Suprapubic skin (tissue), 4 donors: ENCODE data around the gene KITLG.

ENCODE experiments used
- EP300 ChIP-seq: sonication (generic); formaldehyde crosslinking; IDR thresholded peaks from one replicate; pipeline ENCODE4 v1.6.1; 2017; ENCODE audit warnings: antibody characterized with exemption
- POLR2A ChIP-seq, 2 donors: fragments of 450-650 bp; IDR thresholded peaks; one replicate each; pipeline ENCODE4 v1.6.1; 2017; ENCODE audit warnings: antibody characterized with exemption in 2 of 2, mild to moderate bottlenecking in 2 of 2, moderate library complexity in 2 of 2
- POLR2AphosphoS5 ChIP-seq, 3 donors: sonication (generic); formaldehyde crosslinking; IDR thresholded peaks; one replicate each; pipeline ENCODE4 v1.6.1; 2017; ENCODE audit warnings: antibody characterized with exemption in 3 of 3
- TF ChIP-seq, protein P1 (sequence below), 2 donors: fragments of 200-600 bp in 1 of 2; fragments of 450-650 bp in 1 of 2; sonication (generic) in 1 of 2; IDR thresholded peaks; one replicate each; pipeline ENCODE4 v1.5.1; 2016 to 2019; ENCODE audit warnings: antibody characterized with exemption in 2 of 2, mild to moderate bottlenecking in 1 of 2, moderate library complexity in 1 of 2

- TF ChIP-seq EP300 (no peak), POLR2AphosphoS5 (IDR thresholded peaks at IDR 0.05) (no peak), POLR2A (IDR thresholded peaks at IDR 0.05) (no peak)
- TF ChIP-seq, protein P1, sequence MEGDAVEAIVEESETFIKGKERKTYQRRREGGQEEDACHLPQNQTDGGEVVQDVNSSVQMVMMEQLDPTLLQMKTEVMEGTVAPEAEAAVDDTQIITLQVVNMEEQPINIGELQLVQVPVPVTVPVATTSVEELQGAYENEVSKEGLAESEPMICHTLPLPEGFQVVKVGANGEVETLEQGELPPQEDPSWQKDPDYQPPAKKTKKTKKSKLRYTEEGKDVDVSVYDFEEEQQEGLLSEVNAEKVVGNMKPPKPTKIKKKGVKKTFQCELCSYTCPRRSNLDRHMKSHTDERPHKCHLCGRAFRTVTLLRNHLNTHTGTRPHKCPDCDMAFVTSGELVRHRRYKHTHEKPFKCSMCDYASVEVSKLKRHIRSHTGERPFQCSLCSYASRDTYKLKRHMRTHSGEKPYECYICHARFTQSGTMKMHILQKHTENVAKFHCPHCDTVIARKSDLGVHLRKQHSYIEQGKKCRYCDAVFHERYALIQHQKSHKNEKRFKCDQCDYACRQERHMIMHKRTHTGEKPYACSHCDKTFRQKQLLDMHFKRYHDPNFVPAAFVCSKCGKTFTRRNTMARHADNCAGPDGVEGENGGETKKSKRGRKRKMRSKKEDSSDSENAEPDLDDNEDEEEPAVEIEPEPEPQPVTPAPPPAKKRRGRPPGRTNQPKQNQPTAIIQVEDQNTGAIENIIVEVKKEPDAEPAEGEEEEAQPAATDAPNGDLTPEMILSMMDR (IDR thresholded peaks at IDR 0.05) = no peak
These were observed 50.5 kb downstream of the KITLG start for GRCh38 chr12:88529531-88530488.
